Measurements from ENCODE around the gene SH3PXD2A. TPM values are rescaled to one million over a fixed set of nuclear protein-coding genes. Genes with fewer than 3 reads are reported as not detected.
A peak's percentile ranks its signal among the peaks of the same experiment; 100 is the strongest.

SH3PXD2A gene
- total and polyA plus RNA-seq, 2 of the 4 experiments (the other 2 are of a cell fraction), result 6.3 to 23.0 TPM

DNA sequence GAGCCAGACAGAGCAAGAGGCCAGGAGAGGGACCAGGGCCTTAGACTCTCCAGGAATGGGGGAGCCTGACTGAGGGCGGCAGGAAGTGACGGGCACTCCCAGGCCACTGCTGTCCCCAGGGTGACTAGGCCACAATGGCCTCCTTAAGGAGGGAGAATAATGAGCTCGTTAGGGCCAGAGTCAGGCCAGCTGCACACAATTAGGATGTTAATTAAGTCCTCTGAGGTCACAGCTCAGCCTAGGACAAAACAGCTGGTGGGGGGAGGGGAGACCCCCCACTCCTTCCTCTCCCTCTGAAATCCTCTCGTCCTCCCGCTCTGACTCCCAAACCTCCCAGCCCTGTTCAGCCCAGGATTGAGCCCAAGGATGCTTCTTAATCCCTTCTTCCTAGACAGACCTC, 218.9 kb downstream of the SH3PXD2A start:
- H3K27me3 ChIP-seq (ENCODE audit: control insufficient read depth, insufficient read depth, low read length), result no peaks in the 10 kb centered on the region
- no peak overlapping the region for H3K4ac ChIP-seq (ENCODE audit: low read depth, low read length)
- no TSS peak for BruUV-seq (replicated peaks)
- no peak overlapping the region for H3K14ac ChIP-seq (replicated peaks; ENCODE audit: low read depth, low read length)
- no peak overlapping the region for H4K91ac ChIP-seq (ENCODE audit: insufficient read depth, low read depth, low read length)
- peaks cover 52% of the 10 kb centered on the region for H3K9me1 ChIP-seq (ENCODE audit: insufficient read depth, low read length)
- H3K79me1 ChIP-seq (ENCODE audit: low read depth in 1 of 2, low read length in 2 of 2), result peaks cover 57 to 86% of the 10 kb centered on the region in 2 experiments
- CTCF ChIA-PET, result interaction anchor here (1.0 kb wide), 1 partner anchor 49 kb away, joined by 3 read pairs; no protein-coding TSS in a partner anchor
- H3K36me3 ChIP-seq (ENCODE audit: control insufficient read depth, insufficient read depth, low read length), result peaks cover 34% of the 10 kb centered on the region
- no peak overlapping the region; the same call in 1 of the 2 replicates for H3K27ac ChIP-seq (ENCODE audit: insufficient read depth, low read length)
- no peak overlapping the region for H2BK5ac ChIP-seq (ENCODE audit: low read depth, low read length, poor library complexity, severe bottlenecking)
- no peaks in the 10 kb centered on the region for H3K9me3 ChIP-seq (ENCODE audit: control insufficient read depth, insufficient read depth, low read length)
- in situ Hi-C loops (cut with MboI; ENCODE audit: low sequenced_read_pairs) (no loop called here), dilution Hi-C loops (cut with HindIII; ENCODE audit: low sequenced_read_pairs, unreplicated experiment) (no loop called here), intact Hi-C loops (cut with micrococcal nuclease) (no loop called here)
- H2AFZ ChIP-seq (replicated peaks; ENCODE audit: low read length, poor library complexity), result no peak overlapping the region
- 100% methylated on average over 2 of the region's 5 CpGs; no CpG with 5 or more reads in 1 of the 2 experiments for WGBS, 2 experiments (ENCODE audit: extremely low coverage in 2 of 2, insufficient read length in 1 of 2)
- no peak overlapping the region for H3K4me3 ChIP-seq (ENCODE audit: insufficient read depth, low read depth, low read length)
- no peak overlapping the region for H3K56ac ChIP-seq (ENCODE audit: extremely low read depth, insufficient read depth, low read length)
- no peak for DNase-seq
- peak overlapping the region; percentile 57 for H2AK9ac ChIP-seq (replicated peaks; ENCODE audit: low read depth, low read length, poor library complexity)
- H4K5ac ChIP-seq (ENCODE audit: low read depth, low read length), result no peak overlapping the region
- no peak overlapping the region for H3K23ac ChIP-seq (ENCODE audit: low read depth, low read length)
- no peak overlapping the region for H2BK120ac ChIP-seq (ENCODE audit: low read depth, low read length)
- no peak overlapping the region for H3K4me2 ChIP-seq (ENCODE audit: low read depth, low read length)
- no peak overlapping the region for H4K8ac ChIP-seq (ENCODE audit: low read depth in 2 of 2, low read length in 2 of 2)
- H3K18ac ChIP-seq (ENCODE audit: low read depth, low read length), result no peak overlapping the region
- H2BK15ac ChIP-seq (ENCODE audit: low read depth, low read length), result no peak overlapping the region
- peaks cover 70% of the 10 kb centered on the region for H4K20me1 ChIP-seq (ENCODE audit: insufficient read depth, low read length)
- peaks cover 23% of the 10 kb centered on the region for H3K4me1 ChIP-seq (ENCODE audit: control insufficient read depth, insufficient read depth, low read length)
- no peak for ATAC-seq (ENCODE audit: low read depth)
- POLR2A ChIA-PET (ENCODE audit: unreplicated experiment), result interaction anchor here (0.7 kb wide), 1 partner anchor 42 kb away, joined by 3 read pairs; no protein-coding TSS in a partner anchor
- no peak overlapping the region for H3K9ac ChIP-seq (ENCODE audit: low read depth, low read length)
- no peak for TF ChIP-seq NFE2L2 (IDR thresholded peaks at IDR 0.05; ENCODE audit: low read depth, low read length)
- TF ChIP-seq MAZ (IDR thresholded peaks at IDR 0.05; ENCODE audit: borderline replicate concordance, low read depth, low read length), result no peak
- TF ChIP-seq RAD21 (IDR thresholded peaks at IDR 0.05; ENCODE audit: low read length), result no peak
- no peak for TF ChIP-seq CEBPB (IDR thresholded peaks at IDR 0.05; ENCODE audit: low read depth, low read length)
- no peak for TF ChIP-seq RCOR1 (IDR thresholded peaks at IDR 0.05; ENCODE audit: insufficient replicate concordance, low read length)
- TF ChIP-seq, protein P1, sequence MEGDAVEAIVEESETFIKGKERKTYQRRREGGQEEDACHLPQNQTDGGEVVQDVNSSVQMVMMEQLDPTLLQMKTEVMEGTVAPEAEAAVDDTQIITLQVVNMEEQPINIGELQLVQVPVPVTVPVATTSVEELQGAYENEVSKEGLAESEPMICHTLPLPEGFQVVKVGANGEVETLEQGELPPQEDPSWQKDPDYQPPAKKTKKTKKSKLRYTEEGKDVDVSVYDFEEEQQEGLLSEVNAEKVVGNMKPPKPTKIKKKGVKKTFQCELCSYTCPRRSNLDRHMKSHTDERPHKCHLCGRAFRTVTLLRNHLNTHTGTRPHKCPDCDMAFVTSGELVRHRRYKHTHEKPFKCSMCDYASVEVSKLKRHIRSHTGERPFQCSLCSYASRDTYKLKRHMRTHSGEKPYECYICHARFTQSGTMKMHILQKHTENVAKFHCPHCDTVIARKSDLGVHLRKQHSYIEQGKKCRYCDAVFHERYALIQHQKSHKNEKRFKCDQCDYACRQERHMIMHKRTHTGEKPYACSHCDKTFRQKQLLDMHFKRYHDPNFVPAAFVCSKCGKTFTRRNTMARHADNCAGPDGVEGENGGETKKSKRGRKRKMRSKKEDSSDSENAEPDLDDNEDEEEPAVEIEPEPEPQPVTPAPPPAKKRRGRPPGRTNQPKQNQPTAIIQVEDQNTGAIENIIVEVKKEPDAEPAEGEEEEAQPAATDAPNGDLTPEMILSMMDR (conservative IDR thresholded peaks at IDR 0.05; ENCODE audit: low read depth, low read length), result no peak
- no peak for TF ChIP-seq SMC3 (IDR thresholded peaks at IDR 0.05; ENCODE audit: low read depth, low read length)
- TF ChIP-seq POLR2A (IDR thresholded peaks at IDR 0.05; ENCODE audit: low read depth, low read length), result no peak
- TF ChIP-seq FOS (IDR thresholded peaks at IDR 0.05; ENCODE audit: low read depth, low read length), result no peak
- TF ChIP-seq MXI1 (IDR thresholded peaks at IDR 0.05; ENCODE audit: borderline replicate concordance, low read depth, low read length), result no peak
- TF ChIP-seq, protein P2, sequence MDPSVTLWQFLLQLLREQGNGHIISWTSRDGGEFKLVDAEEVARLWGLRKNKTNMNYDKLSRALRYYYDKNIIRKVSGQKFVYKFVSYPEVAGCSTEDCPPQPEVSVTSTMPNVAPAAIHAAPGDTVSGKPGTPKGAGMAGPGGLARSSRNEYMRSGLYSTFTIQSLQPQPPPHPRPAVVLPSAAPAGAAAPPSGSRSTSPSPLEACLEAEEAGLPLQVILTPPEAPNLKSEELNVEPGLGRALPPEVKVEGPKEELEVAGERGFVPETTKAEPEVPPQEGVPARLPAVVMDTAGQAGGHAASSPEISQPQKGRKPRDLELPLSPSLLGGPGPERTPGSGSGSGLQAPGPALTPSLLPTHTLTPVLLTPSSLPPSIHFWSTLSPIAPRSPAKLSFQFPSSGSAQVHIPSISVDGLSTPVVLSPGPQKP (IDR thresholded peaks at IDR 0.05; ENCODE audit: borderline replicate concordance, low read depth, low read length), result no peak
- H2AK5ac ChIP-seq (ENCODE audit: low read depth, low read length), result peak overlapping the region; percentile 1; the same call in 1 of the 2 replicates
- H2BK20ac ChIP-seq (ENCODE audit: low read depth, low read length), result no peak overlapping the region
